K562 (cell line): ENCODE data around the gene LRRC37A3. TPM values are rescaled to one million over a fixed set of nuclear protein-coding genes. Genes with fewer than 3 reads are reported as not detected.

Experiments
- ARID1B ChIP-seq: fragments of 450-650 bp; IDR thresholded peaks from 2 replicates; pipeline ENCODE4 v1.6.1; 2016; ENCODE audit warnings: antibody characterized with exemption, mild to moderate bottlenecking, inconsistent platforms
- CHCHD3 ChIP-seq: fragments of 250-450 bp; sonication (Bioruptor Pico); IDR thresholded peaks from 2 replicates; pipeline ENCODE4 v2.1.2; 2022; ENCODE audit warnings: mild to moderate bottlenecking
- DIDO1 ChIP-seq: fragments of 450-650 bp; IDR thresholded peaks from 2 replicates; pipeline ENCODE4 v1.6.1; 2016; ENCODE audit warnings: low read depth, missing biosample characterization, missing genetic modification characterization
- GATAD2B ChIP-seq: fragments of 450-650 bp; IDR thresholded peaks from 2 replicates; pipeline ENCODE4 v1.6.1; 2017; ENCODE audit warnings: mild to moderate bottlenecking, borderline replicate concordance
- GTF3C2 ChIP-seq: IDR thresholded peaks from 3 replicates; pipeline ENCODE4 v1.6.1; 2011; ENCODE audit warnings: borderline replicate concordance, mild to moderate bottlenecking, moderate library complexity; ENCODE audit not compliant: insufficient read length; ENCODE audit errors: extremely low read depth
- HOXB6 ChIP-seq: fragments of 250-450 bp; sonication (Bioruptor Pico); IDR thresholded peaks from 2 replicates; pipeline ENCODE4 v1.5.1; 2022; ENCODE audit warnings: mild to moderate bottlenecking, borderline replicate concordance
- KDM2B ChIP-seq: fragments of 250-450 bp; sonication (Bioruptor Pico); IDR thresholded peaks from 2 replicates; pipeline ENCODE4 v1.8.0; 2021; ENCODE audit warnings: mild to moderate bottlenecking, moderate library complexity
- MAFG ChIP-seq: fragments of 450-650 bp; conservative IDR thresholded peaks from 2 replicates; pipeline ENCODE4 v1.6.1; 2016; ENCODE audit warnings: missing genetic modification characterization, missing compliant biosample characterization
- MITF ChIP-seq: IDR thresholded peaks from 2 replicates; pipeline ENCODE4 v1.6.1; 2014; ENCODE audit warnings: antibody characterized with exemption
- RBM22 ChIP-seq: fragments of 200-400 bp; formaldehyde crosslinking; IDR thresholded peaks from 2 replicates; pipeline ENCODE4 v1.6.1; 2018; ENCODE audit warnings: low read length, low read depth; ENCODE audit not compliant: poor library complexity, severe bottlenecking
- RERE ChIP-seq: sonication (generic); formaldehyde crosslinking; IDR thresholded peaks from 2 replicates; pipeline ENCODE4 v1.8.0; 2023; ENCODE audit warnings: missing genetic modification reagents, mild to moderate bottlenecking, borderline replicate concordance
- TAF1 ChIP-seq: IDR thresholded peaks from 2 replicates; pipeline ENCODE4 v1.6.1; 2011; ENCODE audit warnings: mild to moderate bottlenecking, low read length, moderate library complexity; ENCODE audit not compliant: insufficient read depth, control insufficient read depth, severe bottlenecking; ENCODE audit errors: extremely low read depth
- XRCC4 ChIP-seq: IDR thresholded peaks from one replicate; pipeline ENCODE4 v1.6.1; 2011; ENCODE audit not compliant: insufficient read depth, insufficient read length; ENCODE audit errors: extremely low read depth
- ZNF12 ChIP-seq: sonication (generic); formaldehyde crosslinking; IDR thresholded peaks from 2 replicates; pipeline ENCODE4 v1.4.0; 2020; ENCODE audit warnings: mild to moderate bottlenecking, missing genetic modification reagents
- ZNF431 ChIP-seq: sonication (generic); formaldehyde crosslinking; IDR thresholded peaks from 2 replicates; pipeline ENCODE4 v1.8.0; 2022; ENCODE audit warnings: mild to moderate bottlenecking, missing genetic modification reagents
- ZNF445 ChIP-seq: fragments of 250-450 bp; sonication (Bioruptor Pico); IDR thresholded peaks from 2 replicates; pipeline ENCODE4 v1.4.0; 2020; ENCODE audit warnings: low read depth, mild to moderate bottlenecking, moderate library complexity
- ZNF639 ChIP-seq, 2 experiments: fragments of 200-800 bp in 1 of 2; sonication (Bioruptor generic) in 1 of 2; sonication (generic) in 1 of 2; formaldehyde crosslinking in 1 of 2; IDR thresholded peaks in 1 of 2; conservative IDR thresholded peaks in 1 of 2; 2 replicates each; pipeline versions ENCODE4 v1.5.0 to v1.6.1; 2016 to 2020; ENCODE audit warnings: missing compliant biosample characterization in 1 of 2, missing genetic modification characterization in 1 of 2, missing genetic modification reagents in 1 of 2
- polyA plus RNA-seq, 8 experiments: library from polyadenylated mRNA; depleted of rRNA in 4 of 8; stranded (reverse) in 5 of 8; unstranded in 3 of 8; fragments of >200 nt; fragmentation: Nextera tagmentation in 2 of 8; fragmentation: Illumina TruSeq in 1 of 8; extraction: Ambion mirVana in 2 of 8; extraction: Trizol in 1 of 8; gene quantifications; 2 replicates each; pipeline versions ENCODE4 v1.2.1 to v1.2.3, GENCODE V29; 2011 to 2014; ENCODE audit warnings: inconsistent platforms in 1 of 8, missing spikeins in 1 of 8
- total RNA-seq, 7 experiments: library from RNA; depleted of rRNA in 6 of 7; stranded (reverse); fragments of >200 nt in 6 of 7; fragmentation: Illumina TruSeq in 2 of 7; extraction: Trizol in 2 of 7; gene quantifications; 2 replicates each; pipeline versions ENCODE4 v1.2.1 to v1.2.3, GENCODE V29; 2011 to 2021; ENCODE audit warnings: low replicate concordance in 1 of 7

The LRRC37A3 gene
- total and polyA plus RNA-seq, 9 of the 15 experiments (the other 6 are each of a cell fraction or from before 2014, with no cell fraction given), result 0.14 to 5.9 (median 2.2) TPM

- TF ChIP-seq ARID1B, result peak; percentile 16; the same call in 1 of the 2 replicates
- TF ChIP-seq RERE (CRISPR knock-in tag), result no peak
- no peak for TF ChIP-seq ZNF639 (CRISPR knock-in tag; conservative IDR thresholded peaks at IDR 0.05 in 1 of 2, IDR thresholded peaks at IDR 0.05 in 1 of 2)
- TF ChIP-seq ZNF12 (CRISPR knock-in tag), result no peak
- no peak for TF ChIP-seq GATAD2B
- TF ChIP-seq ZNF445 (CRISPR knock-in tag), result no peak
- TF ChIP-seq ZNF431 (CRISPR knock-in tag), result no peak
- TF ChIP-seq MAFG (tag), result no peak
- TF ChIP-seq DIDO1 (tag), result no peak
- TF ChIP-seq KDM2B (CRISPR knock-in tag), result no peak
- no peak for TF ChIP-seq GTF3C2
- no peak for TF ChIP-seq XRCC4
- no peak for TF ChIP-seq MITF
- TF ChIP-seq HOXB6, result 0 out of 2 replicates have a peak, but pooled peaks have one; percentile 10
- TF ChIP-seq TAF1, result no peak
- no peak for TF ChIP-seq CHCHD3
- TF ChIP-seq RBM22, result no peak
Observed at GRCh38 chr17:64920026-64920418, 744 bp upstream of the LRRC37A3 start (continued).
